Esophagus squamous epithelium (tissue), 4 donors: ENCODE measurements around the gene CELF4.

Experiments used
- POLR2A ChIP-seq, 4 donors: fragments of 450-650 bp; IDR thresholded peaks; one replicate each; pipeline ENCODE4 v1.6.1; 2017; ENCODE audit warnings: antibody characterized with exemption in 4 of 4, mild to moderate bottlenecking in 4 of 4, moderate library complexity in 3 of 4
- TF ChIP-seq, protein P1 (sequence below), 6 experiments: fragments of 450-650 bp in 4 of 6; fragments of 200-600 bp in 2 of 6; sonication (generic) in 2 of 6; IDR thresholded peaks; one replicate each; pipeline ENCODE4 v1.5.1; 2016 to 2019; ENCODE audit warnings: antibody characterized with exemption in 6 of 6, mild to moderate bottlenecking in 4 of 6, moderate library complexity in 4 of 6

GRCh38 chr18:37343542-37343851 lies 222.1 kb downstream of the CELF4 start:
- TF ChIP-seq, protein P1, sequence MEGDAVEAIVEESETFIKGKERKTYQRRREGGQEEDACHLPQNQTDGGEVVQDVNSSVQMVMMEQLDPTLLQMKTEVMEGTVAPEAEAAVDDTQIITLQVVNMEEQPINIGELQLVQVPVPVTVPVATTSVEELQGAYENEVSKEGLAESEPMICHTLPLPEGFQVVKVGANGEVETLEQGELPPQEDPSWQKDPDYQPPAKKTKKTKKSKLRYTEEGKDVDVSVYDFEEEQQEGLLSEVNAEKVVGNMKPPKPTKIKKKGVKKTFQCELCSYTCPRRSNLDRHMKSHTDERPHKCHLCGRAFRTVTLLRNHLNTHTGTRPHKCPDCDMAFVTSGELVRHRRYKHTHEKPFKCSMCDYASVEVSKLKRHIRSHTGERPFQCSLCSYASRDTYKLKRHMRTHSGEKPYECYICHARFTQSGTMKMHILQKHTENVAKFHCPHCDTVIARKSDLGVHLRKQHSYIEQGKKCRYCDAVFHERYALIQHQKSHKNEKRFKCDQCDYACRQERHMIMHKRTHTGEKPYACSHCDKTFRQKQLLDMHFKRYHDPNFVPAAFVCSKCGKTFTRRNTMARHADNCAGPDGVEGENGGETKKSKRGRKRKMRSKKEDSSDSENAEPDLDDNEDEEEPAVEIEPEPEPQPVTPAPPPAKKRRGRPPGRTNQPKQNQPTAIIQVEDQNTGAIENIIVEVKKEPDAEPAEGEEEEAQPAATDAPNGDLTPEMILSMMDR (IDR thresholded peaks at IDR 0.05), result no peak
- no peak for TF ChIP-seq POLR2A (IDR thresholded peaks at IDR 0.05)
